Mesothelial cell of epicardium (in vitro differentiated cells): Measurements from ENCODE around the gene CPB2. TPM values are rescaled to one million over a fixed set of nuclear protein-coding genes. Genes with fewer than 3 reads are reported as not detected.

Experiments used
- DNase-seq, 2 experiments: peaks; one replicate each; pipeline ENCODE4 v3.0.0; 2021; ENCODE audit warnings: low spot score in 2 of 2; ENCODE audit not compliant: unreplicated experiment in 2 of 2
- H3K27ac Mint-ChIP-seq: 2 replicates; pipeline ENCODE4 v1.8.0; 2021; ENCODE audit warnings: mixed read lengths
- H3K27me3 Mint-ChIP-seq: 2 replicates; pipeline ENCODE4 v1.8.0; 2021; ENCODE audit warnings: low read depth, mixed read lengths
- H3K36me3 Mint-ChIP-seq: 2 replicates; pipeline ENCODE4 v1.8.0; 2021; ENCODE audit warnings: mixed read lengths
- H3K4me1 Mint-ChIP-seq: 2 replicates; pipeline ENCODE4 v1.8.0; 2021; ENCODE audit warnings: mixed read lengths
- H3K4me3 Mint-ChIP-seq: 2 replicates; pipeline ENCODE4 v1.8.0; 2021; ENCODE audit warnings: mild to moderate bottlenecking, moderate library complexity, mixed read lengths
- H3K9me3 Mint-ChIP-seq: 2 replicates; pipeline ENCODE4 v1.8.0; 2021; ENCODE audit warnings: mixed read lengths
- total RNA-seq: library from RNA; stranded (reverse); gene quantifications from 3 replicates; pipeline ENCODE4 v1.2.1, GENCODE V29; 2021
- TF ChIP-seq, protein P1 (sequence below): fragments of 200-600 bp; sonication (generic); IDR thresholded peaks from one replicate; pipeline ENCODE4 v1.5.0; 2021; ENCODE audit warnings: antibody characterized with exemption; ENCODE audit not compliant: unreplicated experiment

CPB2 gene
- total RNA-seq, 1 donor from 2014 or later, result not detected

DNA sequence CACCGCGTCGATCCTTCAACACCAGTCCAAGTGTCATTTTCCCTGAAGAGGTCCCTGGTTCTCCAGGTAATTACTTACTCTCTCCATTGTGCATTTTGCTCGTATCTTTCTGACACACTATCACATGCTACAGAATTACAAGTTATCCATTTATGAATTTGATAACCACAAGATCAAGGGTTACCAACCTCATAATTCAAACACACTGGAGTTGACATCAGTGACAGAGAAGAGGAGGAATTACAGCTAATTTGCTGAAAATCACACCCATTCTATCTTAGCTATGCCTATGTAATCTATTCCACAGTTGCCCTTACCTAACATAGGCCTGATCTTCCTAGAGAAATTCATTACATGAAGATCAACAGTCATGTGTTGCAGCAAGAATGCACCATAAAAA lies 66.5 kb downstream of the CPB2 start:
- no peaks in the 10 kb centered on the region for H3K4me1 Mint-ChIP-seq
- TF ChIP-seq, protein P1, sequence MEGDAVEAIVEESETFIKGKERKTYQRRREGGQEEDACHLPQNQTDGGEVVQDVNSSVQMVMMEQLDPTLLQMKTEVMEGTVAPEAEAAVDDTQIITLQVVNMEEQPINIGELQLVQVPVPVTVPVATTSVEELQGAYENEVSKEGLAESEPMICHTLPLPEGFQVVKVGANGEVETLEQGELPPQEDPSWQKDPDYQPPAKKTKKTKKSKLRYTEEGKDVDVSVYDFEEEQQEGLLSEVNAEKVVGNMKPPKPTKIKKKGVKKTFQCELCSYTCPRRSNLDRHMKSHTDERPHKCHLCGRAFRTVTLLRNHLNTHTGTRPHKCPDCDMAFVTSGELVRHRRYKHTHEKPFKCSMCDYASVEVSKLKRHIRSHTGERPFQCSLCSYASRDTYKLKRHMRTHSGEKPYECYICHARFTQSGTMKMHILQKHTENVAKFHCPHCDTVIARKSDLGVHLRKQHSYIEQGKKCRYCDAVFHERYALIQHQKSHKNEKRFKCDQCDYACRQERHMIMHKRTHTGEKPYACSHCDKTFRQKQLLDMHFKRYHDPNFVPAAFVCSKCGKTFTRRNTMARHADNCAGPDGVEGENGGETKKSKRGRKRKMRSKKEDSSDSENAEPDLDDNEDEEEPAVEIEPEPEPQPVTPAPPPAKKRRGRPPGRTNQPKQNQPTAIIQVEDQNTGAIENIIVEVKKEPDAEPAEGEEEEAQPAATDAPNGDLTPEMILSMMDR, result no peak
- H3K4me3 Mint-ChIP-seq, result no peak overlapping the region
- H3K36me3 Mint-ChIP-seq, result peaks cover 54% of the 10 kb centered on the region
- H3K27ac Mint-ChIP-seq, result no peak overlapping the region
- no peak for DNase-seq
- peaks cover 12% of the 10 kb centered on the region for H3K9me3 Mint-ChIP-seq
- H3K27me3 Mint-ChIP-seq, result no peaks in the 10 kb centered on the region

DNA sequence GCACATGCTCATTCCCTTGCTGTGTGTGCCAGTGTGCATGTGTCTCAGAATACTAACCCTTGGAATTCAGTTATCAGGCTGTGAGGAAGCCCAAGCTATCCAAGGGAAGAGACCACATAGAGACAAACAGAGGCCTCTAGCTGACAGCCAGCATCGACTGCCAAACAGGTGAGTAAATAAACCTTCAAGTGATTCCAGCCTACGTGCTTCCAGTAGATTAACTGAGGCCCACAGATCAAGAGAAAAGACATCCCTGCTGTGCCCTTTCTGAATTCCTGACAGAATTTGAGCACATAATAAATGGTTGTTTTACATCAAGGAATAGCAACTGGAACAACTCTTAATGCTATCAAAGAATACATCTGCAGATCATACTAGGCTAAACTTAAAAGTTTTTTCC lies 69.8 kb downstream of the CPB2 start:
- TF ChIP-seq, protein P1, result no peak
- no peak overlapping the region for H3K4me3 Mint-ChIP-seq
- H3K27me3 Mint-ChIP-seq, result no peaks in the 10 kb centered on the region
- H3K4me1 Mint-ChIP-seq, result no peaks in the 10 kb centered on the region
- peaks cover 39% of the 10 kb centered on the region for H3K9me3 Mint-ChIP-seq
- H3K27ac Mint-ChIP-seq, result no peak overlapping the region
- DNase-seq, result no peak
- H3K36me3 Mint-ChIP-seq, result peaks cover 71% of the 10 kb centered on the region

DNA sequence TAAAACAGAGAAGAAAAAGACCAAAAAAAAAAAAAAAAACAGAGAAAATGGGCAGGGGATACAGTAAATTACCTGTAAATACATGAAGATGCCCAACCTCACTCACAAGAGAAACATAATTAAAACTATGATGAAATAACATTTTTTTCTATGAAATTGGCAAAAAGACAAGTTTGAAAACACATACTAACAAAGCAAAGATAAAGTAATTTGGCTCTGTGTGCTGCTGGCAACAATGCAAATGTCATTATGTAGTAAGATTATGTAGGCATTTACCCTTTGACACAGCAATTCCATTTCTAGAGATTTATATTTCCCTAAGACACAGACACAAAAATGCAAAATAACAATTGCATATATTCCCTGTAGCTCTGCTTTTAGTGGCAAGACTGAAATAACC lies 72.5 kb downstream of the CPB2 start:
- no peaks in the 10 kb centered on the region for H3K4me1 Mint-ChIP-seq
- no peak overlapping the region for H3K4me3 Mint-ChIP-seq
- H3K27me3 Mint-ChIP-seq, result no peaks in the 10 kb centered on the region
- no peak overlapping the region for H3K27ac Mint-ChIP-seq
- H3K9me3 Mint-ChIP-seq, result peaks cover 55% of the 10 kb centered on the region
- no peak for DNase-seq
- TF ChIP-seq, protein P1, result no peak
- peaks cover 79% of the 10 kb centered on the region for H3K36me3 Mint-ChIP-seq

DNA sequence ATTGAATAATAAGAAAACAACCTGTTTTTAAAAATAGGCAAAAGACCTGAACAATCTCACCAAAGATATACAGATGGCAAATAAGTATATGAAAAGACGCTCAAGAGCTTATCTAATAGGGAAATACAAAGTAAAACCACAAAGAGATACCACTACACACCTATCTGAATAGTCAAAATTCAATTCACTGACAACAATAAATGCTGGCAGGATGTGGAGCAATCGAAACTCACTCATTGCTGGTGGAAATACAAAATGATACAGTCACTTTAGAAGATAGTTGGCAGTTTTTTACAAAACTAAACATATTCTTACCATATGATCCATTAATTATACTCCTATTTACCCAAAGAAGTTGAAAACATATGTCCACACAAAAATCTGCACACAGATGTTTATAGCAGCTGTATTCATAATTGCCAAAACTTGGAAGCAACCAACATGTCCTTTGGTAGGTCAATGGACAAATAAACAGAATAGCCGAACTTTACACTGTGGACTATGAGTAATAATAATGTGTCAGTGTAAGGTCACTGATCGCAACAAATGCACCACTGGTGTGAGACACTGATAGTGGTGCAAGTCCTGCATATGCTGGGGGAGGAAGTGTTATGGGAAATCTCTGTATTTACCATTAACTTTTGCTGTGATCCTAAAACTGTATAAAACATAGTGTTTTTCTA lies 73.1 kb downstream of the CPB2 start:
- H3K4me1 Mint-ChIP-seq, result no peaks in the 10 kb centered on the region
- H3K4me3 Mint-ChIP-seq, result no peak overlapping the region
- peaks cover 77% of the 10 kb centered on the region for H3K36me3 Mint-ChIP-seq
- H3K9me3 Mint-ChIP-seq, result peaks cover 55% of the 10 kb centered on the region
- H3K27me3 Mint-ChIP-seq, result no peaks in the 10 kb centered on the region
- TF ChIP-seq, protein P1, result no peak
- no peak overlapping the region for H3K27ac Mint-ChIP-seq
- DNase-seq, result no peak

DNA sequence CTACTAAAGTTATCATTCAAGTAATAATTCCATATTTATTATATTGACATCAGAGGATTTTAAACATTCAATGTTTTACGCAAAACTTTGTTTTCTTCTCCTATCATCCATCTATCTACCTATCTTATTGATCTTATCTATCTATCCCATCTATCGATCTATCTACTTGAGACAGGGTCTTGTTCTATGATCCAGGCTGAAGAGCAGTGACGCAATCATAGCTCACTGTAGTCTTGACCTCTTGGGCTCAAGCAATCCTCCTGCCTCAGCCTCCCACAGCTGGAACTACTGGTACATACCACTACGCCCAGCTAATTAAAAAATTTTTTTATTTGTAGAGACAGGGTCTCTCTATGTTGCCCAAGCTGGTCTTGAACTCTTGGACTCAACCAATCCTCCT lies 79.7 kb downstream of the CPB2 start:
- no peak for DNase-seq
- no peak overlapping the region for H3K27ac Mint-ChIP-seq
- no peak overlapping the region for H3K4me3 Mint-ChIP-seq
- H3K4me1 Mint-ChIP-seq, result peaks cover 15% of the 10 kb centered on the region
- H3K9me3 Mint-ChIP-seq, result peaks cover 16% of the 10 kb centered on the region
- H3K27me3 Mint-ChIP-seq, result no peaks in the 10 kb centered on the region
- TF ChIP-seq, protein P1, result no peak
- H3K36me3 Mint-ChIP-seq, result peaks cover 26% of the 10 kb centered on the region

DNA sequence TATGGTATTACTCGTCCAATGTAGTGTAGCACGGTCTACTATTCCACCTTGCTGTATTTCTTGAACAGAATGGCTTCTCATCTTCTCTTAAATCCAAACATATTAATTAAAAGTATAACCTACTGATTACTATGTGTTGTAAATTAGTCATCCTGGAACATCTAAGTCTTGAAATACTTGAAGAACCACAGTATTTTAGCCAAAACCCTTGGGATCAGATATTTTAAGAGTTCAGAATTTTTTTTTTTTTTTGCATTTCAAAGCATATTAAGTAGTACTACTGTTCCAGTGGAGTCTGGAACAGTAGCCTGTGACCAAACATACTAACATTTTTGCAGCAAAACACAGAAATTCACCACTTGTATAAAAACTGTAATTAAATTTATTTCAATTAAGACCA lies 82.4 kb downstream of the CPB2 start:
- no peak overlapping the region for H3K4me3 Mint-ChIP-seq

More for the DNA sequence above, 82.4 kb downstream of the CPB2 start:
- H3K4me1 Mint-ChIP-seq, result peaks cover 15% of the 10 kb centered on the region
- no peaks in the 10 kb centered on the region for H3K9me3 Mint-ChIP-seq
- no peak for DNase-seq
- TF ChIP-seq, protein P1, result no peak
- H3K27ac Mint-ChIP-seq, result no peak overlapping the region
- H3K27me3 Mint-ChIP-seq, result no peaks in the 10 kb centered on the region
- peaks cover 10% of the 10 kb centered on the region for H3K36me3 Mint-ChIP-seq
